DOHH2 (cell line): ENCODE measurements around the gene C5orf58.

Experiments used
- H3F3A ChIP-seq: fragments of 200-600 bp; sonication (generic), shearing (Covaris generic); 2 replicates; pipeline ENCODE4 v1.6.0; 2016; ENCODE audit warnings: antibody characterized with exemption, mild to moderate bottlenecking; ENCODE audit not compliant: control insufficient read depth, insufficient read depth
- H3K27ac ChIP-seq: fragments of 200-600 bp; sonication (generic); 2 replicates; pipeline ENCODE4 v1.5.1; 2014; ENCODE audit warnings: low read depth, mild to moderate bottlenecking, low read length, moderate library complexity
- H3K27me3 ChIP-seq: fragments of 200-600 bp; sonication (generic); 2 replicates; pipeline ENCODE4 v1.6.1; 2014; ENCODE audit warnings: mild to moderate bottlenecking, low read length, mixed read lengths; ENCODE audit not compliant: control insufficient read depth
- H3K36me3 ChIP-seq: fragments of 200-600 bp; sonication (generic); 2 replicates; pipeline ENCODE4 v1.6.1; 2014; ENCODE audit warnings: mild to moderate bottlenecking, low read length, moderate library complexity, mixed read lengths; ENCODE audit not compliant: control insufficient read depth
- H3K4me1 ChIP-seq: fragments of 200-600 bp; sonication (generic); 2 replicates; pipeline ENCODE4 v1.6.1; 2014; ENCODE audit warnings: mild to moderate bottlenecking, low read length, mixed read lengths; ENCODE audit not compliant: control insufficient read depth
- H3K4me2 ChIP-seq: fragments of 200-600 bp; sonication (generic); 2 replicates; pipeline ENCODE4 v1.6.0; 2014; ENCODE audit warnings: mild to moderate bottlenecking, low read length, moderate library complexity
- H3K4me3 ChIP-seq: fragments of 200-600 bp; sonication (generic); 2 replicates; pipeline ENCODE4 v1.5.1; 2014; ENCODE audit warnings: mild to moderate bottlenecking, low read length, mixed read lengths
- H3K79me2 ChIP-seq: fragments of 200-600 bp; sonication (generic); 2 replicates; pipeline ENCODE4 v1.6.1; 2014; ENCODE audit warnings: mild to moderate bottlenecking, low read length, mixed read lengths; ENCODE audit not compliant: control insufficient read depth
- H3K9me2 ChIP-seq: fragments of 200-600 bp; sonication (generic); replicated peaks from 2 replicates; pipeline ENCODE4 v1.6.1; 2014; ENCODE audit warnings: mild to moderate bottlenecking, low read length, mixed read lengths; ENCODE audit not compliant: control insufficient read depth
- H3K9me3 ChIP-seq: fragments of 200-600 bp; sonication (generic); 2 replicates; pipeline ENCODE4 v1.6.1; 2014; ENCODE audit warnings: antibody characterized with exemption, low read length, mixed read lengths; ENCODE audit not compliant: control insufficient read depth, insufficient read depth
- H4K20me1 ChIP-seq: fragments of 200-600 bp; sonication (generic); 2 replicates; pipeline ENCODE4 v1.6.0; 2014; ENCODE audit warnings: low read depth, mild to moderate bottlenecking, antibody characterized with exemption, low read length, moderate library complexity; ENCODE audit not compliant: control insufficient read depth, insufficient read depth
- EZH2phosphoT487 ChIP-seq: fragments of 200-600 bp; sonication (generic); IDR thresholded peaks from 2 replicates; pipeline ENCODE4 v1.6.1; 2017; ENCODE audit warnings: borderline replicate concordance, mild to moderate bottlenecking, antibody characterized with exemption, low read length, moderate library complexity, mixed read lengths
- TF ChIP-seq, protein P1 (sequence below): fragments of 200-600 bp; sonication (generic); IDR thresholded peaks from one replicate; pipeline ENCODE4 v1.5.1; 2014; ENCODE audit warnings: antibody characterized with exemption, mild to moderate bottlenecking, low read depth, low read length; ENCODE audit not compliant: poor library complexity, severe bottlenecking

C5orf58 gene

GRCh38 chr5:170268884-170269283 lies 36.1 kb downstream of the C5orf58 start:
- H3K36me3 ChIP-seq = no peaks in the 10 kb centered on the region
- H3K79me2 ChIP-seq = no peaks in the 10 kb centered on the region
- no peak overlapping the region for H3K4me2 ChIP-seq
- H3K4me1 ChIP-seq = no peaks in the 10 kb centered on the region
- H3K9me3 ChIP-seq = no peaks in the 10 kb centered on the region
- no peak overlapping the region for H3K27ac ChIP-seq
- no peaks in the 10 kb centered on the region for H3F3A ChIP-seq
- H4K20me1 ChIP-seq = no peaks in the 10 kb centered on the region
- no peak for TF ChIP-seq EZH2phosphoT487
- TF ChIP-seq, protein P1, sequence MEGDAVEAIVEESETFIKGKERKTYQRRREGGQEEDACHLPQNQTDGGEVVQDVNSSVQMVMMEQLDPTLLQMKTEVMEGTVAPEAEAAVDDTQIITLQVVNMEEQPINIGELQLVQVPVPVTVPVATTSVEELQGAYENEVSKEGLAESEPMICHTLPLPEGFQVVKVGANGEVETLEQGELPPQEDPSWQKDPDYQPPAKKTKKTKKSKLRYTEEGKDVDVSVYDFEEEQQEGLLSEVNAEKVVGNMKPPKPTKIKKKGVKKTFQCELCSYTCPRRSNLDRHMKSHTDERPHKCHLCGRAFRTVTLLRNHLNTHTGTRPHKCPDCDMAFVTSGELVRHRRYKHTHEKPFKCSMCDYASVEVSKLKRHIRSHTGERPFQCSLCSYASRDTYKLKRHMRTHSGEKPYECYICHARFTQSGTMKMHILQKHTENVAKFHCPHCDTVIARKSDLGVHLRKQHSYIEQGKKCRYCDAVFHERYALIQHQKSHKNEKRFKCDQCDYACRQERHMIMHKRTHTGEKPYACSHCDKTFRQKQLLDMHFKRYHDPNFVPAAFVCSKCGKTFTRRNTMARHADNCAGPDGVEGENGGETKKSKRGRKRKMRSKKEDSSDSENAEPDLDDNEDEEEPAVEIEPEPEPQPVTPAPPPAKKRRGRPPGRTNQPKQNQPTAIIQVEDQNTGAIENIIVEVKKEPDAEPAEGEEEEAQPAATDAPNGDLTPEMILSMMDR = no peak
- H3K27me3 ChIP-seq = peaks cover 24% of the 10 kb centered on the region
- H3K9me2 ChIP-seq = no peaks in the 10 kb centered on the region
- no peak overlapping the region for H3K4me3 ChIP-seq

- Histone ChIP-seq H3K4me1 (no peaks in the 10 kb centered on the region), H3K79me2 (no peaks in the 10 kb centered on the region), H3K36me3 (no peaks in the 10 kb centered on the region), H3K9me2 (no peaks in the 10 kb centered on the region), H3K27me3 (peaks cover 19% of the 10 kb centered on the region), H3F3A (no peaks in the 10 kb centered on the region), H3K4me3 (no peak overlapping the region), H3K9me3 (no peaks in the 10 kb centered on the region), H4K20me1 (no peaks in the 10 kb centered on the region), H3K4me2 (no peak overlapping the region), H3K27ac (no peak overlapping the region)
- TF ChIP-seq EZH2phosphoT487 = no peak
- TF ChIP-seq, protein P1 = no peak
Observed at GRCh38 chr5:170269579-170269978, 36.8 kb downstream of the C5orf58 start.

GRCh38 chr5:170270293-170271069 lies 37.7 kb downstream of the C5orf58 start:
- no peaks in the 10 kb centered on the region for H3K4me1 ChIP-seq
- no peaks in the 10 kb centered on the region for H3F3A ChIP-seq
- no peak overlapping the region for H3K4me2 ChIP-seq
- TF ChIP-seq, protein P1 = no peak
- TF ChIP-seq EZH2phosphoT487 = no peak
- H4K20me1 ChIP-seq = no peaks in the 10 kb centered on the region
- H3K4me3 ChIP-seq = no peak overlapping the region
- no peaks in the 10 kb centered on the region for H3K79me2 ChIP-seq
- H3K36me3 ChIP-seq = no peaks in the 10 kb centered on the region
- peaks cover 19% of the 10 kb centered on the region for H3K27me3 ChIP-seq
- no peaks in the 10 kb centered on the region for H3K9me2 ChIP-seq
- H3K9me3 ChIP-seq = no peaks in the 10 kb centered on the region
- H3K27ac ChIP-seq = no peak overlapping the region
